SK-N-SH (cell line): Measurements from ENCODE around the gene EDARADD. TPM values are rescaled to one million over a fixed set of nuclear protein-coding genes. Genes with fewer than 3 reads are reported as not detected.

Experiments used
- CTCF ChIA-PET: fragments of 300-600, 350-600 bp; formaldehyde crosslinking; extraction: SDS; loops from one replicate; lab custom pipeline; 2021; lab: Yijun Ruan, JAX
- POLR2A ChIA-PET: fragments of 350-600 bp; sonication (Branson Sonifier 250); formaldehyde crosslinking; extraction: SDS; loops from one replicate; lab custom pipeline; 2020; ENCODE audit warnings: antibody characterized with exemption, inconsistent platforms; lab: Yijun Ruan, JAX
- DNase-seq: peaks from one replicate; pipeline ENCODE4 v3.0.0; 2012
- H2AFZ ChIP-seq: fragments of 200-600 bp; sonication (generic); 2 replicates; pipeline ENCODE4 v1.8.1; 2016; ENCODE audit warnings: antibody characterized with exemption, mild to moderate bottlenecking, low read depth
- H3F3A ChIP-seq: fragments of 200-600 bp; sonication (generic); replicated peaks from 2 replicates; pipeline ENCODE3; 2016; ENCODE audit warnings: antibody characterized with exemption, mild to moderate bottlenecking; ENCODE audit not compliant: insufficient read depth
- H3K27ac ChIP-seq, 2 experiments: fragments of 200-500 bp in 1 of 2; fragments of 200-600 bp in 1 of 2; sonication (Bioruptor generic) in 1 of 2; sonication (generic), shearing (Covaris generic) in 1 of 2; 2 replicates each; pipeline versions ENCODE4 v1.5.1 to v1.6.1; 2014 to 2016; ENCODE audit warnings: low read depth in 2 of 2, inconsistent platforms in 1 of 2, low read length in 1 of 2, mild to moderate bottlenecking in 1 of 2, mixed read lengths in 1 of 2
- H3K27me3 ChIP-seq: fragments of 200-600 bp; sonication (generic), shearing (Covaris generic); 2 replicates; pipeline ENCODE4 v1.6.1; 2016; ENCODE audit warnings: mixed run types; ENCODE audit not compliant: insufficient read depth
- H3K36me3 ChIP-seq, 2 experiments: fragments of 200-500 bp in 1 of 2; fragments of 200-600 bp in 1 of 2; sonication (Bioruptor generic) in 1 of 2; sonication (generic) in 1 of 2; replicated peaks in 1 of 2; 2 replicates each; pipeline versions ENCODE3 to v1.5.1; 2014 to 2016; ENCODE audit warnings: low read length in 1 of 2, mild to moderate bottlenecking in 1 of 2; ENCODE audit not compliant: insufficient read depth in 2 of 2, control insufficient read depth in 1 of 2
- H3K4me1 ChIP-seq, 2 experiments: fragments of 200-500 bp in 1 of 2; fragments of 200-600 bp in 1 of 2; sonication (Bioruptor generic) in 1 of 2; sonication (generic), shearing (Covaris generic) in 1 of 2; 2 replicates each; pipeline versions ENCODE4 v1.5.1 to v1.6.1; 2014 to 2016; ENCODE audit warnings: low read depth in 1 of 2, low read length in 1 of 2, mixed run types in 1 of 2; ENCODE audit not compliant: insufficient read depth in 2 of 2, control insufficient read depth in 1 of 2
- H3K4me2 ChIP-seq: fragments of 200-600 bp; sonication (generic), shearing (Covaris generic); 2 replicates; pipeline ENCODE4 v1.6.1; 2017; ENCODE audit warnings: mixed run types
- H3K4me3 ChIP-seq, 2 experiments: fragments of 200-500 bp in 1 of 2; fragments of 200-600 bp in 1 of 2; sonication (Bioruptor generic) in 1 of 2; sonication (generic), shearing (Covaris generic) in 1 of 2; 2 replicates each; pipeline versions ENCODE4 v1.5.1 to v1.8.1; 2014 to 2016; ENCODE audit warnings: low read depth in 2 of 2, inconsistent platforms in 1 of 2, low read length in 1 of 2, mild to moderate bottlenecking in 1 of 2, mixed read lengths in 1 of 2, moderate library complexity in 1 of 2
- H3K79me2 ChIP-seq: fragments of 200-600 bp; sonication (generic); 2 replicates; pipeline ENCODE4 v1.8.1; 2017; ENCODE audit warnings: mild to moderate bottlenecking; ENCODE audit not compliant: insufficient read depth
- H3K9ac ChIP-seq: fragments of 200-600 bp; sonication (generic); 2 replicates; pipeline ENCODE4 v1.6.1; 2017; ENCODE audit warnings: mixed run types
- H3K9me2 ChIP-seq: fragments of 200-600 bp; sonication (generic); 2 replicates; pipeline ENCODE4 v1.6.1; 2017; ENCODE audit warnings: mixed run types
- H3K9me3 ChIP-seq: fragments of 200-600 bp; sonication (generic); 2 replicates; pipeline ENCODE4 v1.6.1; 2017; ENCODE audit warnings: mixed run types, mild to moderate bottlenecking, moderate library complexity
- H4K20me1 ChIP-seq: fragments of 200-600 bp; sonication (generic); 2 replicates; pipeline ENCODE4 v1.6.1; 2017; ENCODE audit warnings: mild to moderate bottlenecking, mixed run types; ENCODE audit not compliant: insufficient read depth
- CHD2 ChIP-seq: fragments of 150-350 bp; IDR thresholded peaks from 2 replicates; pipeline ENCODE4 v1.6.1; 2018; ENCODE audit warnings: low read length; ENCODE audit not compliant: partially characterized antibody
- ELF1 ChIP-seq: IDR thresholded peaks from 2 replicates; pipeline ENCODE4 v1.4.0; 2012
- EP300 ChIP-seq, 2 experiments: IDR thresholded peaks; 2 replicates each; pipeline versions ENCODE4 v1.4.0 to v1.6.1; 2012; ENCODE audit warnings: borderline replicate concordance in 1 of 2, low read depth in 1 of 2, low read length in 1 of 2
- EZH2phosphoT487 ChIP-seq: fragments of 200-600 bp; sonication (generic); IDR thresholded peaks from 2 replicates; pipeline ENCODE4 v1.6.1; 2017; ENCODE audit warnings: low read depth, mixed run types, mild to moderate bottlenecking, antibody characterized with exemption, moderate library complexity, borderline replicate concordance
- FOXJ3 ChIP-seq: sonication (generic); formaldehyde crosslinking; IDR thresholded peaks from 2 replicates; pipeline ENCODE4 v1.5.1; 2020; ENCODE audit warnings: mild to moderate bottlenecking, missing genetic modification reagents
- FOXM1 ChIP-seq: IDR thresholded peaks from 2 replicates; pipeline ENCODE4 v1.4.0; 2012; ENCODE audit warnings: low read depth, mild to moderate bottlenecking
- GABPA ChIP-seq: IDR thresholded peaks from 2 replicates; pipeline ENCODE4 v1.4.0; 2012; ENCODE audit warnings: low read depth, mild to moderate bottlenecking
- GATA2 ChIP-seq: sonication (generic); formaldehyde crosslinking; IDR thresholded peaks from 2 replicates; pipeline ENCODE4 v1.5.0; 2020; ENCODE audit warnings: mild to moderate bottlenecking, missing genetic modification reagents
- IRF3 ChIP-seq: fragments of 150-350 bp; IDR thresholded peaks from 2 replicates; pipeline ENCODE4 v1.6.1; 2016; ENCODE audit warnings: mild to moderate bottlenecking, low read depth, low read length
- JUND ChIP-seq: IDR thresholded peaks from 2 replicates; pipeline ENCODE4 v1.4.0; 2012
- MAX ChIP-seq: IDR thresholded peaks from 2 replicates; pipeline ENCODE4 v1.4.0; 2012; ENCODE audit warnings: low read depth
- MEF2A ChIP-seq: IDR thresholded peaks from 2 replicates; pipeline ENCODE4 v1.4.0; 2012; ENCODE audit warnings: low read depth, borderline replicate concordance
- MXI1 ChIP-seq: IDR thresholded peaks from 2 replicates; pipeline ENCODE4 v1.6.1; 2012; ENCODE audit warnings: mild to moderate bottlenecking, low read depth, low read length, improper control_type of control experiment
- NFIC ChIP-seq: IDR thresholded peaks from 2 replicates; pipeline ENCODE4 v1.4.0; 2012; ENCODE audit warnings: borderline replicate concordance
- POLR2AphosphoS5 ChIP-seq: IDR thresholded peaks from 2 replicates; pipeline ENCODE4 v1.6.1; 2012; ENCODE audit warnings: low read depth, low read length
- RAD21 ChIP-seq: IDR thresholded peaks from 2 replicates; pipeline ENCODE4 v1.6.1; 2012; ENCODE audit warnings: mild to moderate bottlenecking, low read length
- RCOR1 ChIP-seq: fragments of 150-350 bp; IDR thresholded peaks from 2 replicates; pipeline ENCODE4 v1.6.1; 2017; ENCODE audit warnings: antibody characterized with exemption, low read length
- RXRA ChIP-seq: IDR thresholded peaks from 2 replicates; pipeline ENCODE4 v1.4.0; 2012; ENCODE audit warnings: low read depth, mild to moderate bottlenecking, borderline replicate concordance
- SIN3A ChIP-seq: IDR thresholded peaks from 2 replicates; pipeline ENCODE4 v1.6.1; 2012; ENCODE audit warnings: low read depth, mild to moderate bottlenecking, low read length, moderate library complexity, borderline replicate concordance
- TAF1 ChIP-seq: IDR thresholded peaks from 2 replicates; pipeline ENCODE4 v1.6.1; 2012; ENCODE audit warnings: low read depth, mild to moderate bottlenecking, low read length, moderate library complexity, borderline replicate concordance
- TCF12 ChIP-seq: IDR thresholded peaks from 2 replicates; pipeline ENCODE4 v1.4.0; 2012
- TEAD4 ChIP-seq: IDR thresholded peaks from 2 replicates; pipeline ENCODE4 v1.4.0; 2012; ENCODE audit warnings: mild to moderate bottlenecking, borderline replicate concordance; ENCODE audit not compliant: insufficient read depth
- USF1 ChIP-seq: IDR thresholded peaks from 2 replicates; pipeline ENCODE4 v1.4.0; 2012; ENCODE audit warnings: low read depth, borderline replicate concordance
- USF2 ChIP-seq: fragments of 150-350 bp; IDR thresholded peaks from 2 replicates; pipeline ENCODE4 v1.6.1; 2017; ENCODE audit warnings: antibody characterized with exemption, low read length, low read depth, borderline replicate concordance
- YY1 ChIP-seq: IDR thresholded peaks from 2 replicates; pipeline ENCODE4 v1.4.0; 2012; ENCODE audit warnings: low read depth, mild to moderate bottlenecking
- WGBS: methylation state at CpG from one replicate; pipeline ENCODE4 v1.1.6; 2017; ENCODE audit warnings: low lambda C conversion rate; 5-methylcytosine and 5-hydroxymethylcytosine counted together
- polyA plus RNA-seq, 3 experiments: library from polyadenylated mRNA; depleted of rRNA; stranded (reverse); fragments of >200 nt; gene quantifications; 2 replicates each; pipeline ENCODE4 v1.2.3, GENCODE V29; 2012

The EDARADD gene
- polyA plus RNA-seq, 1 of the 3 experiments (the other 2 are of a cell fraction): not detected

- POLR2A ChIA-PET: no interaction called here
Observed at GRCh38 chr1:236395947-236396664, 2.0 kb downstream of the EDARADD start.

GRCh38 chr1:236396665-236397043 lies 2.6 kb downstream of the EDARADD start:
- ChIA-PET CTCF (interaction anchor here (2.8 kb wide), 1 partner anchor 16 kb away, joined by 8 read pairs; no protein-coding TSS in a partner anchor), POLR2A (no interaction called here)
- Histone ChIP-seq H4K20me1 (no peaks in the 10 kb centered on the region), H3K9me3 (no peaks in the 10 kb centered on the region), H3K4me3 (no peak overlapping the region), H3K36me3 (no peaks in the 10 kb centered on the region), H3K4me1 (peaks cover 0 to 6% of the 10 kb centered on the region in 2 experiments; a peak in 2 of 4 replicates), H2AFZ (no peak overlapping the region), H3K27ac (no peak overlapping the region), H3K27me3 (peaks cover 18% of the 10 kb centered on the region; the same call in 1 of the 2 replicates), H3K79me2 (no peaks in the 10 kb centered on the region), H3K9me2 (no peaks in the 10 kb centered on the region), H3K4me2 (no peak overlapping the region), H3K9ac (no peak overlapping the region), H3F3A (no peaks in the 10 kb centered on the region)
- DNase-seq: no peak
- 93% methylated on average over 2 of the region's 2 CpGs for WGBS
- no peak for TF ChIP-seq RXRA
- no peak for TF ChIP-seq MAX
- TF ChIP-seq TCF12: no peak
- no peak for TF ChIP-seq USF1
- no peak for TF ChIP-seq ELF1
- no peak for TF ChIP-seq FOXM1
- no peak for TF ChIP-seq NFIC
- no peak for TF ChIP-seq CHD2
- no peak for TF ChIP-seq RCOR1
- no peak for TF ChIP-seq EZH2phosphoT487
- TF ChIP-seq TAF1: no peak
- no peak for TF ChIP-seq FOXJ3
- TF ChIP-seq RAD21: no peak

More at GRCh38 chr1:236395947-236396664, 2.0 kb downstream of the EDARADD start:
- DNase-seq: no peak
- H3K4me2 ChIP-seq: peak overlapping the region; percentile 92
- H3K9me2 ChIP-seq: no peaks in the 10 kb centered on the region
- CTCF ChIA-PET: interaction anchor here (2.8 kb wide), 1 partner anchor 15 kb away, joined by 8 read pairs; no protein-coding TSS in a partner anchor
- H3K4me1 ChIP-seq: peaks cover 0 to 6% of the 10 kb centered on the region in 2 experiments; a peak in 2 of 4 replicates
- WGBS: 48% methylated on average over 24 of the region's 24 CpGs
- H3K79me2 ChIP-seq: no peaks in the 10 kb centered on the region
- H3K9me3 ChIP-seq: no peaks in the 10 kb centered on the region
- peak overlapping the region; percentile 49 to 64 for H3K4me3 ChIP-seq
- no peak overlapping the region for H3K27ac ChIP-seq
- H3F3A ChIP-seq: no peaks in the 10 kb centered on the region
- no peaks in the 10 kb centered on the region for H4K20me1 ChIP-seq
- no peak overlapping the region for H2AFZ ChIP-seq
- no peak overlapping the region for H3K9ac ChIP-seq
- no peaks in the 10 kb centered on the region for H3K36me3 ChIP-seq
- H3K27me3 ChIP-seq: peaks cover 18% of the 10 kb centered on the region; the same call in 1 of the 2 replicates
- TF ChIP-seq JUND (no peak), TEAD4 (no peak), MEF2A (no peak), YY1 (no peak), GATA2 (CRISPR knock-in tag) (no peak), USF2 (no peak), NFIC (no peak), MXI1 (no peak), SIN3A (no peak), EP300 (IDR thresholded peaks at IDR 0.05; ENCODE audit: borderline replicate concordance in 1 of 2, low read depth in 1 of 2, low read length in 1 of 2) (no peak), GABPA (no peak), MAX (no peak), EZH2phosphoT487 (no peak), FOXJ3 (no peak), FOXM1 (no peak), TAF1 (no peak), TCF12 (no peak), IRF3 (no peak), POLR2AphosphoS5 (no peak), RCOR1 (no peak)
- TF ChIP-seq, all 33 proteins: peak for 0
